OCI-LY3 (cell line): ENCODE data around the gene LYPLA2.

Source experiments
- CTCF ChIP-seq: fragments of 200-600, 300-600 bp; sonication (generic); IDR thresholded peaks from 2 replicates; pipeline ENCODE4 v1.5.1; 2014; ENCODE audit warnings: antibody characterized with exemption, low read length, low read depth
- EZH2phosphoT487 ChIP-seq: fragments of 200-600 bp; shearing (Covaris generic); IDR thresholded peaks from 2 replicates; pipeline ENCODE4 v1.6.1; 2018; ENCODE audit warnings: antibody characterized with exemption, mixed run types, low read depth

- no peak for TF ChIP-seq CTCF
- no peak for TF ChIP-seq EZH2phosphoT487
Measured at GRCh38 chr1:23824711-23825075, 33.7 kb downstream of the LYPLA2 start.
